HFF-Myc (cell line): Measurements from ENCODE around the gene ASB1.

Experiments used
- DNase-seq: peaks from one replicate; pipeline ENCODE4 v3.0.0-alpha.2; 2011; ENCODE audit warnings: low read depth; ENCODE audit errors: extremely low read depth
- H3K4me3 ChIP-seq: replicated peaks from 2 replicates; pipeline ENCODE4 v1.5.1; 2011; ENCODE audit warnings: low read depth, mild to moderate bottlenecking, control low read depth, low read length
- CTCF ChIP-seq: IDR thresholded peaks from 2 replicates; pipeline ENCODE4 v1.5.1; 2012; ENCODE audit warnings: mild to moderate bottlenecking, low read depth, low read length, control low read depth; ENCODE audit errors: missing control alignments

The ASB1 gene

GRCh38 chr2:238382381-238382781 is 44.3 kb upstream of the ASB1 start:
- TF ChIP-seq CTCF, result no peak
- H3K4me3 ChIP-seq, result no peak overlapping the region
- no peak for DNase-seq

GRCh38 chr2:238383135-238383534 is 43.6 kb upstream of the ASB1 start:
- no peak overlapping the region for H3K4me3 ChIP-seq
- no peak for DNase-seq
- no peak for TF ChIP-seq CTCF

- no peak for TF ChIP-seq CTCF
- DNase-seq, result no peak
- H3K4me3 ChIP-seq, result no peak overlapping the region
These were observed 42.9 kb upstream of the ASB1 start for GRCh38 chr2:238383743-238384380.

- no peak overlapping the region for H3K4me3 ChIP-seq
- DNase-seq, result no peak
- no peak for TF ChIP-seq CTCF
These were observed 39.4 kb upstream of the ASB1 start for GRCh38 chr2:238387332-238387731.

- no peak for TF ChIP-seq CTCF
- no peak for DNase-seq
- H3K4me3 ChIP-seq, result no peak overlapping the region
These were observed 37.9 kb upstream of the ASB1 start for GRCh38 chr2:238388794-238389193.

GRCh38 chr2:238389988-238390589 is 36.6 kb upstream of the ASB1 start:
- H3K4me3 ChIP-seq, result no peak overlapping the region
- no peak for DNase-seq
- TF ChIP-seq CTCF, result no peak
